Neural cell (in vitro differentiated cells): ENCODE measurements around the gene FKBP2.

Experiments used
- CTCF ChIP-seq: fragments of 450-650 bp; IDR thresholded peaks from 2 replicates; pipeline ENCODE4 v1.5.1; 2014; ENCODE audit warnings: antibody characterized with exemption, mild to moderate bottlenecking, moderate library complexity; ENCODE audit not compliant: poor library complexity, severe bottlenecking
- REST ChIP-seq: IDR thresholded peaks from 2 replicates; pipeline ENCODE4 v1.6.1; 2012; ENCODE audit warnings: borderline replicate concordance

DNA sequence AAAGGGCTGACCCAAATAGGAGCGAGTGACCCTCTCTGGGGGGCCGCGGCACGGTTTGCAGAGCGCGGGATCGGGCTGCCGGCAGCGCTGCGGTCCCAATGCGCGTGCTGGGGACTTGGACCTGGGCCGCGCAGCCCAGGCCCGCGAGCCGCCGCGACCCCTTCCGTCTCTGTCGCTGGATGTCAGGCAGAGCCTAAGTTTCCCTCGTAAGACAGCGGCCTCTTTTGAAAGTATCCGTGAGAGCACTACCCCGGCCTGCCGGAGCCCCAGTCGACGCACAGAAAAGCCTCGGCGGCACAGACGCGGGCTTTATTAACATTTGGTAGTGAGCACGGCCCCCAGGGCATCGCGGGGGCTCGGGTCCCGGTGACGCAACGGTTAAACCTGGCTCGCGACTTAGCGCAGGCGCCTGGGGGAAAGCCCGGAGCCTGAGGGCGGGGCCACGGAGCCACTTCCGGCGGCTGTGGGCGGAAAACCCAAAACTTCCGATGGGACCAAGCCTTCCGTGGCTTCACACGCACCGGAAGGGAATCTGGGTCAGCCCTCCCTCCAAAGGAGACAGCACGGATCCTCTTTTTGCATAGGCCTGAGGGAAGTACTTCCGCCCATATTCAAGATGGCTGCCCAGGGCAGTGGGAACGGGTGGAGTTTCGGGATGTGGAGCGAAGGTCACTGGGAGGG lies 28.8 kb downstream of the FKBP2 start:
- TF ChIP-seq REST (no peak), CTCF (peak; percentile 62)
